CD4-positive, alpha-beta memory T cell (primary cell): ENCODE data around the gene SON. TPM values are rescaled to one million over a fixed set of nuclear protein-coding genes. Genes with fewer than 3 reads are reported as not detected.

Experiments used
- CTCF ChIA-PET: fragments of 350-600 bp; sonication (Branson Sonifier 250); formaldehyde crosslinking; loops from one replicate; lab custom pipeline; 2021; ENCODE audit warnings: inconsistent platforms; ENCODE audit not compliant: partially characterized antibody; lab: Charles Lee
- POLR2A ChIA-PET: fragments of 350-600 bp; sonication (Branson Sonifier 250); formaldehyde crosslinking; loops from one replicate; lab custom pipeline; 2021; ENCODE audit not compliant: partially characterized antibody; lab: Charles Lee
- DNase-seq, 5 donors: peaks; one replicate each; pipeline versions ENCODE4 v3.0.0 to v3.0.0-alpha.2; 2020 to 2022; ENCODE audit warnings: mixed read lengths in 1 of 5
- H3K27ac ChIP-seq: one replicate; pipeline ENCODE4 v1.7.0; 2013; ENCODE audit warnings: low read depth, low read length
- H3K27me3 ChIP-seq: 2 replicates; pipeline ENCODE4 v1.7.0; 2013; ENCODE audit warnings: mild to moderate bottlenecking, low read length, moderate library complexity; ENCODE audit not compliant: insufficient read depth
- H3K36me3 ChIP-seq: 2 replicates; pipeline ENCODE4 v1.7.0; 2013; ENCODE audit warnings: mild to moderate bottlenecking, low read length, moderate library complexity; ENCODE audit not compliant: insufficient read depth
- H3K4me1 ChIP-seq: 2 replicates; pipeline ENCODE4 v1.7.0; 2013; ENCODE audit warnings: mild to moderate bottlenecking, low read length, moderate library complexity; ENCODE audit not compliant: insufficient read depth
- H3K4me3 ChIP-seq, 2 donors: one replicate each; pipeline ENCODE4 v1.7.0; 2013; ENCODE audit warnings: low read length in 2 of 2, mild to moderate bottlenecking in 1 of 2
- H3K9me3 ChIP-seq, 2 donors: one replicate each; pipeline ENCODE4 v1.7.0; 2013; ENCODE audit warnings: low read length in 2 of 2, control low read depth in 1 of 2; ENCODE audit not compliant: control insufficient read depth in 1 of 2
- H3K27ac Mint-ChIP-seq, 7 donors: one replicate each; pipeline ENCODE4 v1.8.0; 2020 to 2021; ENCODE audit warnings: mixed read lengths in 7 of 7, mild to moderate bottlenecking in 6 of 7, inconsistent platforms in 3 of 7, moderate library complexity in 3 of 7
- H3K27me3 Mint-ChIP-seq, 2 donors: one replicate each; pipeline ENCODE4 v1.8.0; 2020 to 2021; ENCODE audit warnings: mixed read lengths in 2 of 2
- H3K36me3 Mint-ChIP-seq, 2 donors: one replicate each; pipeline ENCODE4 v1.8.0; 2020 to 2021; ENCODE audit warnings: mixed read lengths in 2 of 2, inconsistent platforms in 1 of 2, mild to moderate bottlenecking in 1 of 2
- H3K4me1 Mint-ChIP-seq, 4 donors: one replicate each; pipeline ENCODE4 v1.8.0; 2020 to 2021; ENCODE audit warnings: mixed read lengths in 4 of 4, mild to moderate bottlenecking in 1 of 4
- H3K4me3 Mint-ChIP-seq, 8 donors: one replicate each; pipeline ENCODE4 v1.8.0; 2020 to 2021; ENCODE audit warnings: mixed read lengths in 8 of 8, mild to moderate bottlenecking in 7 of 8, moderate library complexity in 6 of 8, inconsistent platforms in 3 of 8
- H3K9me3 Mint-ChIP-seq, 8 donors: one replicate each; pipeline ENCODE4 v1.8.0; 2020 to 2021; ENCODE audit warnings: mixed read lengths in 8 of 8, mild to moderate bottlenecking in 5 of 8, inconsistent platforms in 3 of 8, moderate library complexity in 1 of 8
- intact Hi-C: fragments of 100-400 bp; cut with micrococcal nuclease; formaldehyde crosslinking; loops from one replicate; pipeline ENCODE4 v1.15.1; 2023
- polyA plus RNA-seq, 2 donors: library from polyadenylated mRNA; unstranded; fragments of 300-500 nt; fragmentation: Illumina TruSeq; gene quantifications; one replicate each; pipeline ENCODE4 v1.2.3, GENCODE V29; 2021
- total RNA-seq, 2 experiments: library from RNA; stranded (reverse); gene quantifications; one replicate each; pipeline ENCODE4 v1.2.3, GENCODE V29; 2021

The SON gene
- total and polyA plus RNA-seq, 4 experiments from 2014 or later = 314 to 639 (median 445) TPM

GRCh38 chr21:33510826-33511225, 32.0 kb upstream of the SON start:
- intact Hi-C loops = no loop called here
- Mint-ChIP-seq H3K27me3 (no peaks in the 10 kb centered on the region), H3K36me3 (peaks cover 56 to 66% of the 10 kb centered on the region in 2 donors), H3K4me1 (peaks cover 0 to 4% (median 0%) of the 10 kb centered on the region in 4 donors), H3K4me3 (no peak overlapping the region), H3K9me3 (peaks cover 0 to 4% (median 0%) of the 10 kb centered on the region in 8 donors), H3K27ac (no peak overlapping the region)
- ChIA-PET POLR2A (no interaction called here), CTCF (no interaction called here)
- Histone ChIP-seq H3K27me3 (no peaks in the 10 kb centered on the region), H3K27ac (no peak overlapping the region), H3K4me3 (no peak overlapping the region), H3K9me3 (no peaks in the 10 kb centered on the region), H3K4me1 (no peaks in the 10 kb centered on the region), H3K36me3 (peaks cover 47% of the 10 kb centered on the region)
- no peak for DNase-seq

GRCh38 chr21:33511639-33512038, 31.2 kb upstream of the SON start:
- Mint-ChIP-seq H3K36me3 (peaks cover 59 to 70% of the 10 kb centered on the region in 2 donors), H3K9me3 (peaks cover 0 to 4% (median 0%) of the 10 kb centered on the region in 8 donors), H3K27me3 (no peaks in the 10 kb centered on the region), H3K27ac (no peak overlapping the region), H3K4me3 (no peak overlapping the region), H3K4me1 (peaks cover 0 to 4% (median 0%) of the 10 kb centered on the region in 4 donors)
- no peak overlapping the region for H3K4me3 ChIP-seq
- H3K4me1 ChIP-seq = no peaks in the 10 kb centered on the region
- intact Hi-C loops = no loop called here
- H3K36me3 ChIP-seq = peaks cover 47% of the 10 kb centered on the region
- POLR2A ChIA-PET = no interaction called here
- no peaks in the 10 kb centered on the region for H3K9me3 ChIP-seq
- no peak overlapping the region for H3K27ac ChIP-seq
- H3K27me3 ChIP-seq = no peaks in the 10 kb centered on the region
- DNase-seq = no peak
- CTCF ChIA-PET = no interaction called here

DNA sequence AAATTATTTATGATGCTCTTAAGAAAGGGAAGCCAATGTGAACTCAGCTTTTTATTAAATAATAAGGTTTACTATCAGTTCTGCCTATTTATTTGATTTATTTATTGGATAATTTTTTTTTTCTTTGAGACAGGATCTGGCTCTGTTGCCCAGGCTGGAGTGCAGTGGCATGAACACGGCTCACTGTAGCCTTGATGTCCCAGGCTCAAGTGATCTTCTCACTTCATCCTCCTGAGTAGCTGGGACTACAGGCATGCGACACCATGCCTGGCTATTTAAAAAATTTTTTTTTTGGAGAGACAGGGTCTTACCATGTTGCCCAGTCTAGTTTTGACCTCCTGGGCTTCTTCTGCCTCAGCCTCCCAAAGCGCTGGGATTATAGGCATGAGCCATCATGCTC, 30.4 kb upstream of the SON start:
- intact Hi-C loops = no loop called here
- Histone ChIP-seq H3K4me3 (no peak overlapping the region), H3K27ac (no peak overlapping the region), H3K4me1 (no peaks in the 10 kb centered on the region), H3K27me3 (no peaks in the 10 kb centered on the region), H3K9me3 (no peaks in the 10 kb centered on the region), H3K36me3 (peaks cover 49% of the 10 kb centered on the region)
- ChIA-PET CTCF (no interaction called here), POLR2A (interaction anchor here (0.6 kb wide), 1 partner anchor 783 kb away, joined by 3 read pairs; no protein-coding TSS in a partner anchor)
- peaks cover 0 to 3% (median 0%) of the 10 kb centered on the region in 4 donors for H3K4me1 Mint-ChIP-seq
- H3K4me3 Mint-ChIP-seq = no peak overlapping the region
- no peaks in the 10 kb centered on the region for H3K9me3 Mint-ChIP-seq
- no peak for DNase-seq
- peaks cover 60 to 71% of the 10 kb centered on the region in 2 donors for H3K36me3 Mint-ChIP-seq
- no peaks in the 10 kb centered on the region for H3K27me3 Mint-ChIP-seq
- H3K27ac Mint-ChIP-seq = no peak overlapping the region

DNA sequence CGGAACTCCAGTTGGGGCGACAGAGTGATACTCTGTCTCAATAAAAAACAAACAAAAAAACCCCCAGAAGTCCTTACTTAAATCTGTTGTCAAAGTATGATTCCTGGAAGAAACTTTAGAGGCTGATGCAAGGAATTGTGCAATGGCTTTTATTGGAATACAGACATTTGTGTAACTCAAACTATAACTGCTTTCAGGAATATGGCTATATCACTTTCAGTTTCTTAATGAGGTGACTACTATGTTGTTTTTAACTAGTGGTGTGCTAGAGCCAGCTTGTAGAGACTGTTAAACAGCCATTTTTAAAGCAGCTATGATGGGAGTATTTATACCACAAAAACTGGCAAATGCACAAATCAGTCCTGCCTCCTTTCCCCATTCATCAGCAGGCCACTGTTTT, 28.6 kb upstream of the SON start:
- Histone ChIP-seq H3K4me1 (no peaks in the 10 kb centered on the region), H3K4me3 (no peak overlapping the region), H3K36me3 (peaks cover 56% of the 10 kb centered on the region), H3K9me3 (no peaks in the 10 kb centered on the region), H3K27ac (no peak overlapping the region), H3K27me3 (no peaks in the 10 kb centered on the region)
- H3K27me3 Mint-ChIP-seq = no peaks in the 10 kb centered on the region
- H3K4me3 Mint-ChIP-seq = no peak overlapping the region
- DNase-seq = no peak
- intact Hi-C loops = no loop called here
- peaks cover 0 to 3% (median 0%) of the 10 kb centered on the region in 4 donors for H3K4me1 Mint-ChIP-seq
- peaks cover 62 to 74% of the 10 kb centered on the region in 2 donors for H3K36me3 Mint-ChIP-seq
- no peaks in the 10 kb centered on the region for H3K9me3 Mint-ChIP-seq
- peak overlapping the region in 1 of 7 donors; percentile 38 for H3K27ac Mint-ChIP-seq
- ChIA-PET POLR2A (interaction anchor here (1.9 kb wide), 1 partner anchor 34 kb away, joined by 9 read pairs; the partner anchor contains the start of gene TMEM50B), CTCF (interaction anchor here (0.6 to 1.7 kb wide), 3 partner anchors 34 to 957 kb away, joined by 3 to 7 read pairs (median 3); partner anchors contain the start of gene TMEM50B)

- H3K4me3 Mint-ChIP-seq = no peak overlapping the region
- ChIA-PET POLR2A (interaction anchor here (0.6 to 1.0 kb wide), 2 partner anchors 39 to 150 kb away, joined by 4 read pairs; partner anchors contain the start of gene TMEM50B), CTCF (no interaction called here)
- no peaks in the 10 kb centered on the region for H3K27me3 Mint-ChIP-seq
- H3K27ac Mint-ChIP-seq = peak overlapping the region in 1 of 7 donors; percentile 76
- no peaks in the 10 kb centered on the region for H3K4me1 ChIP-seq
- H3K27me3 ChIP-seq = no peaks in the 10 kb centered on the region
- no peaks in the 10 kb centered on the region for H3K9me3 ChIP-seq
- peaks cover 47 to 58% of the 10 kb centered on the region in 2 donors for H3K36me3 Mint-ChIP-seq
- H3K9me3 Mint-ChIP-seq = no peaks in the 10 kb centered on the region
- H3K27ac ChIP-seq = no peak overlapping the region
- no peak overlapping the region for H3K4me3 ChIP-seq
- intact Hi-C loops = no loop called here
- H3K4me1 Mint-ChIP-seq = peaks cover 0 to 3% (median 0%) of the 10 kb centered on the region in 4 donors
- peaks cover 44% of the 10 kb centered on the region for H3K36me3 ChIP-seq
- no peak for DNase-seq
These were observed 23.9 kb upstream of the SON start for GRCh38 chr21:33518899-33519298.

GRCh38 chr21:33522297-33522952, 20.4 kb upstream of the SON start:
- Mint-ChIP-seq H3K4me3 (no peak overlapping the region), H3K4me1 (no peaks in the 10 kb centered on the region), H3K27ac (no peak overlapping the region), H3K27me3 (no peaks in the 10 kb centered on the region), H3K9me3 (no peaks in the 10 kb centered on the region), H3K36me3 (peaks cover 33 to 47% of the 10 kb centered on the region in 2 donors)
- CTCF ChIA-PET = interaction anchor here (1.2 kb wide), 1 partner anchor 29 kb away, joined by 3 read pairs; no protein-coding TSS in a partner anchor
- Histone ChIP-seq H3K27ac (no peak overlapping the region), H3K9me3 (no peaks in the 10 kb centered on the region), H3K27me3 (no peaks in the 10 kb centered on the region), H3K4me3 (no peak overlapping the region), H3K4me1 (no peaks in the 10 kb centered on the region), H3K36me3 (peaks cover 27% of the 10 kb centered on the region)
- no peak for DNase-seq
- POLR2A ChIA-PET = no interaction called here
- intact Hi-C loops = no loop called here

- Mint-ChIP-seq H3K36me3 (peaks cover 32 to 47% of the 10 kb centered on the region in 2 donors), H3K27ac (no peak overlapping the region), H3K9me3 (no peaks in the 10 kb centered on the region), H3K4me3 (no peak overlapping the region), H3K27me3 (no peaks in the 10 kb centered on the region), H3K4me1 (no peaks in the 10 kb centered on the region)
- Histone ChIP-seq H3K27ac (no peak overlapping the region), H3K27me3 (no peaks in the 10 kb centered on the region), H3K4me3 (no peak overlapping the region), H3K9me3 (no peaks in the 10 kb centered on the region), H3K4me1 (no peaks in the 10 kb centered on the region), H3K36me3 (peaks cover 27% of the 10 kb centered on the region)
- intact Hi-C loops = no loop called here
- DNase-seq = no peak
- ChIA-PET CTCF (interaction anchor here (1.2 kb wide), 1 partner anchor 28 kb away, joined by 3 read pairs; no protein-coding TSS in a partner anchor), POLR2A (no interaction called here)
These were observed 19.9 kb upstream of the SON start for GRCh38 chr21:33522953-33523349.
